ENCODE data around the gene CHAC1. TPM values are rescaled to one million over a fixed set of nuclear protein-coding genes. Genes with fewer than 3 reads are reported as not detected.

Gene CHAC1
- total RNA-seq, 5 donors from 2014 or later (not counting 1 experiment from before 2014, with no cell fraction given), result 0.44 to 7.5 (median 7.2) TPM

DNA sequence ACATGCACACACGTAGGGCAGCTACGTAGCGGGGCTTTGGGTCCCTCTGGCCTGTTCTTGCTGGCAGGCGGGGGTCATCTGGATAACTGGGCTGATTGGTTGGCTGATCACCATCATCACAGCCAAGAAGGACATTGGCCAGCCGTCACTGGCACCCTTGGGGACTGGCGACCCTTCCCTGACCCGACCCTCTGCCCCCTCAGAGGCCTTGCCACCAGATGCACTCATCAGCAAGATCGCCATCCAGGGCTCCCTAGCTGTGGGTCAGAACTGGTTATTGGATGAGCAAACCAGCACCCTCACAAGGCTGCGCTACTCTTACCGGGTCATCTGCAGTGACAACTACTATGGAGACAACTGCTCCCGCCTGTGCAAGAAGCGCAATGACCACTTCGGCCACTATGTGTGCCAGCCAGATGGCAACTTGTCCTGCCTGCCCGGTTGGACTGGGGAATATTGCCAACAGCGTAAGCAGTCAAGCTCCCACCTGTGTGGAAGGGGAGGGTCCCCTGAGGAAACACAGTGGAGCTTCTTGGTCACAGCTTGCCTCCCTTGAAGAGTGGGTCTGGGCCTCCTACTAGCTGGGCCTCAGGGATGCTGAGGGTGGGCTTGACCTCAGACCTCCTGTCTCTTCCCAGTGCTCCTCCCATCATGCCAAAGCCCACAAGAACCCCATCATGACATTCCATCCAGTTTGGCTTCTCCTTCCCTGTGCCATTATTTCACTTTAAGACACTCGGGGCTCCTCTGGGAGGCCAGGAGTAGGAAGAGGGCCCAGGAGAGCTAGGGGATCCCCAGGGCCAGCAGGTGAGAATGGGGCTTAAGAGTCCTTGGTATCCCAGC is 21.8 kb upstream of the CHAC1 start:
- peaks cover 36 to 57% of the 10 kb centered on the region in 2 donors for H3K27me3 Mint-ChIP-seq
- H3K27ac Mint-ChIP-seq, result peak overlapping the region in 1 of 2 donors; percentile 19
- Histone ChIP-seq H3K4me3 (ENCODE audit: control insufficient read depth in 1 of 2, extremely low read depth in 1 of 2, low read length in 1 of 2) (no peak overlapping the region), H3K9me3 (no peaks in the 10 kb centered on the region), H3K4me1 (ENCODE audit: control insufficient read depth in 1 of 2, extremely low read depth in 1 of 2, insufficient read depth in 2 of 2, low read length in 2 of 2) (peaks cover 16 to 56% of the 10 kb centered on the region in 2 experiments), H3K27me3 (replicated peaks in 1 of 2; ENCODE audit: control insufficient read depth in 2 of 2, extremely low read depth in 1 of 2, insufficient read depth in 2 of 2, low read length in 1 of 2) (peaks cover 4 to 66% of the 10 kb centered on the region in 2 experiments), H3K36me3 (ENCODE audit: control insufficient read depth in 2 of 2, extremely low read depth in 1 of 2, insufficient read depth in 1 of 2, low read length in 1 of 2) (no peaks in the 10 kb centered on the region), H3K27ac (ENCODE audit: low read length) (no peak overlapping the region)
- POLR2A ChIA-PET, result no interaction called here
- DNase-seq (no peak), ATAC-seq (replicated peaks in 1 of 4) (no peak)
- H3K4me1 Mint-ChIP-seq, result peaks cover 34 to 43% (median 40%) of the 10 kb centered on the region in 3 donors
- peak overlapping the region; percentile 65 to 89 (median 67) for H3K4me3 Mint-ChIP-seq
- H3K36me3 Mint-ChIP-seq, result no peaks in the 10 kb centered on the region
- 94% methylated on average over 15 of the region's 16 CpGs for WGBS (ENCODE audit: insufficient coverage)
- no peaks in the 10 kb centered on the region for H3K9me3 Mint-ChIP-seq
- CTCF ChIA-PET, result interaction anchor here (0.9 to 1.8 kb wide), 2 partner anchors 24 to 73 kb away, joined by 3 to 6 read pairs; no protein-coding TSS in a partner anchor

DNA sequence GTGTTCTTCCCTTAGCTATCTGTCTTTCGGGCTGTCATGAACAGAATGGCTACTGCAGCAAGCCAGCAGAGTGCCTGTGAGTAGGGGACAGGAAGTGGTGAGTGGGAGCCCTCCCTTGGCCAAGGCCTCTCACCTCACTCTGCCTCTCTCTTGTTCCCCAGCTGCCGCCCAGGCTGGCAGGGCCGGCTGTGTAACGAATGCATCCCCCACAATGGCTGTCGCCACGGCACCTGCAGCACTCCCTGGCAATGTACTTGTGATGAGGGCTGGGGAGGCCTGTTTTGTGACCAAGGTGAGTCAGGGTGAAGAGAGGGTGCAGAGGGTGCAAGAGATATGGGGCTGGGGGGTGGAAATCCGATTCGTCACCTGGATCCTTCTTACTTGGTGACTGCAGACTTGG is 21.1 kb upstream of the CHAC1 start:
- CTCF ChIA-PET, result no interaction called here
- Histone ChIP-seq H3K27me3 (replicated peaks in 1 of 2; ENCODE audit: control insufficient read depth in 2 of 2, extremely low read depth in 1 of 2, insufficient read depth in 2 of 2, low read length in 1 of 2) (peaks cover 3 to 60% of the 10 kb centered on the region in 2 experiments), H3K27ac (ENCODE audit: low read length) (no peak overlapping the region), H3K4me1 (ENCODE audit: control insufficient read depth in 1 of 2, extremely low read depth in 1 of 2, insufficient read depth in 2 of 2, low read length in 2 of 2) (peaks cover 12 to 50% of the 10 kb centered on the region in 2 experiments), H3K9me3 (no peaks in the 10 kb centered on the region), H3K36me3 (ENCODE audit: control insufficient read depth in 2 of 2, extremely low read depth in 1 of 2, insufficient read depth in 1 of 2, low read length in 1 of 2) (no peaks in the 10 kb centered on the region), H3K4me3 (ENCODE audit: control insufficient read depth in 1 of 2, extremely low read depth in 1 of 2, low read length in 1 of 2) (no peak overlapping the region)
- Mint-ChIP-seq H3K9me3 (no peaks in the 10 kb centered on the region), H3K4me3 (peak overlapping the region in 1 of 3 donors; percentile 89), H3K27ac (peak overlapping the region in 1 of 2 donors; percentile 19), H3K27me3 (peaks cover 29 to 51% of the 10 kb centered on the region in 2 donors), H3K4me1 (peaks cover 28 to 37% (median 33%) of the 10 kb centered on the region in 3 donors), H3K36me3 (no peaks in the 10 kb centered on the region)
- no peak for DNase-seq
- POLR2A ChIA-PET, result no interaction called here
- 82% methylated on average over 5 of the region's 8 CpGs for WGBS (ENCODE audit: insufficient coverage)
- no peak for ATAC-seq (replicated peaks in 1 of 4)

DNA sequence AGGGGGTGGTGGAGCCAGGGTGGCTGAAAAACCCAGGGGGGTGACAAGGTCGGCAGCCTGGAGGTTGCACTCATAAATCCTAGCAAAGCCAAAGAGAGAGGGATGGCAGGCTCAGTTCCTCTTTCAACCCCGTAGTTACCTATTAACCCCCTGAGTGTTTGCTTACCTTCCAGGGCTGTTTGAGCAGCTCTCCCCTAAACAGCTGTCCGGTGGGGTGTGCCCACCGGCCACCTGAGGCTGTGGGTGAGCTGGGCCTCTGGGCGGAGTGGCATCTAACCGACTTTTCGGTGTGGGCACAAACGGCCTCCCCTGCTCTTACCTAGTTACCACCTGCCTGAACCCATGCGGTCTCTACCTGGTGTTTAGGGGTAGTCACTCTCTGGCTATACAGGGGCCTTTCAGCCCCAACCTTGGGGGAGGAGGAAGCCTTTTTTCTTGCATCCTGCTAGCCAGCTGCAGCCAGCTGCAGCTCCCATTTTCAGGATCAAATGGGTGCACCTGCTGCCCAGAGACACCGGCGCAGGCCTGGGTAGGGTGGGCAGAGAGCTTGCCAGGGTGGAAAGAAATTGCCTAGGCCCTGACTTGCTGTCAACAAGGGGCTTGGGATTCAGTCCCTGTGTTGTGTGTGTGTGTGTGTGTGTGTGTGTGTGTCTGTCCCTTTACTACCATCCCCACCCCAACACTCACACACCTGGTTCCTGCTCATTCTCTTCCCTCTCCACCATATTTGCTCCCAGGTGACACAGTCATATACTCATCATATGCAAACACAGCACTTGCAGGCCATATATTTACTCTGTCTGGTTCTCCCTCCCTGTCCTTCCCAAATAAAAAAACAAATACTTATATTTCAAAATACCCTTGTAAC is 20.4 kb upstream of the CHAC1 start:
- Mint-ChIP-seq H3K27ac (no peak overlapping the region), H3K36me3 (no peaks in the 10 kb centered on the region), H3K27me3 (peaks cover 26 to 47% of the 10 kb centered on the region in 2 donors), H3K4me1 (peaks cover 25 to 33% (median 30%) of the 10 kb centered on the region in 3 donors), H3K9me3 (no peaks in the 10 kb centered on the region), H3K4me3 (no peak overlapping the region)
- ChIA-PET POLR2A (no interaction called here), CTCF (no interaction called here)
- H3K36me3 ChIP-seq (ENCODE audit: control insufficient read depth in 2 of 2, extremely low read depth in 1 of 2, insufficient read depth in 1 of 2, low read length in 1 of 2), result no peaks in the 10 kb centered on the region
- no peaks in the 10 kb centered on the region for H3K9me3 ChIP-seq
- H3K4me3 ChIP-seq (ENCODE audit: control insufficient read depth in 1 of 2, extremely low read depth in 1 of 2, low read length in 1 of 2), result no peak overlapping the region
- ATAC-seq (replicated peaks in 1 of 4) (no peak), DNase-seq (no peak)
- no peak overlapping the region for H3K27ac ChIP-seq (ENCODE audit: low read length)
- peaks cover 9 to 42% of the 10 kb centered on the region in 2 experiments for H3K4me1 ChIP-seq (ENCODE audit: control insufficient read depth in 1 of 2, extremely low read depth in 1 of 2, insufficient read depth in 2 of 2, low read length in 2 of 2)
- WGBS (ENCODE audit: insufficient coverage), result 100% methylated on average over 2 of the region's 11 CpGs
- H3K27me3 ChIP-seq (replicated peaks in 1 of 2; ENCODE audit: control insufficient read depth in 2 of 2, extremely low read depth in 1 of 2, insufficient read depth in 2 of 2, low read length in 1 of 2), result peaks cover 2 to 52% of the 10 kb centered on the region in 2 experiments

- Mint-ChIP-seq H3K9me3 (no peaks in the 10 kb centered on the region), H3K36me3 (no peaks in the 10 kb centered on the region), H3K27ac (no peak overlapping the region), H3K27me3 (peaks cover 25 to 43% of the 10 kb centered on the region in 2 donors), H3K4me3 (no peak overlapping the region), H3K4me1 (peaks cover 24 to 31% (median 30%) of the 10 kb centered on the region in 3 donors)
- Histone ChIP-seq H3K4me1 (ENCODE audit: control insufficient read depth in 1 of 2, extremely low read depth in 1 of 2, insufficient read depth in 2 of 2, low read length in 2 of 2) (peaks cover 6 to 36% of the 10 kb centered on the region in 2 experiments), H3K27me3 (replicated peaks in 1 of 2; ENCODE audit: control insufficient read depth in 2 of 2, extremely low read depth in 1 of 2, insufficient read depth in 2 of 2, low read length in 1 of 2) (peaks cover 2 to 46% of the 10 kb centered on the region in 2 experiments), H3K36me3 (ENCODE audit: control insufficient read depth in 2 of 2, extremely low read depth in 1 of 2, insufficient read depth in 1 of 2, low read length in 1 of 2) (no peaks in the 10 kb centered on the region), H3K4me3 (ENCODE audit: control insufficient read depth in 1 of 2, extremely low read depth in 1 of 2, low read length in 1 of 2) (no peak overlapping the region), H3K9me3 (no peaks in the 10 kb centered on the region), H3K27ac (ENCODE audit: low read length) (no peak overlapping the region)
- 92% methylated on average over 1 of the region's 3 CpGs for WGBS (ENCODE audit: insufficient coverage)
- DNase-seq, result no peak
- no peak for ATAC-seq (replicated peaks in 1 of 4)
- ChIA-PET CTCF (interaction anchor here in 1 of 2 donors (0.7 kb wide), 1 partner anchor 82 kb away, joined by 3 read pairs; no protein-coding TSS in a partner anchor), POLR2A (no interaction called here)
These were observed 19.8 kb upstream of the CHAC1 start for GRCh38 chr15:40933517-40933902.

GRCh38 chr15:40934457-40934856 is 18.8 kb upstream of the CHAC1 start:
- H3K27ac ChIP-seq (ENCODE audit: low read length), result no peak overlapping the region
- ChIA-PET CTCF (interaction anchor here in 1 of 2 donors (0.7 kb wide), 2 partner anchors 83 to 1120 kb away, joined by 3 read pairs; no protein-coding TSS in a partner anchor), POLR2A (no interaction called here)
- ATAC-seq (replicated peaks in 1 of 4) (no peak), DNase-seq (no peak)
- Mint-ChIP-seq H3K4me3 (no peak overlapping the region), H3K27ac (no peak overlapping the region), H3K4me1 (peaks cover 18 to 30% (median 23%) of the 10 kb centered on the region in 3 donors), H3K27me3 (peaks cover 15 to 36% of the 10 kb centered on the region in 2 donors), H3K36me3 (no peaks in the 10 kb centered on the region), H3K9me3 (no peaks in the 10 kb centered on the region)
- H3K9me3 ChIP-seq, result no peaks in the 10 kb centered on the region
- whole genome bisulfite sequencing (ENCODE audit: insufficient coverage), result 84% methylated on average over 6 of the region's 6 CpGs
- no peaks in the 10 kb centered on the region for H3K36me3 ChIP-seq (ENCODE audit: control insufficient read depth in 2 of 2, extremely low read depth in 1 of 2, insufficient read depth in 1 of 2, low read length in 1 of 2)
- H3K4me1 ChIP-seq (ENCODE audit: control insufficient read depth in 1 of 2, extremely low read depth in 1 of 2, insufficient read depth in 2 of 2, low read length in 2 of 2), result peaks cover 4 to 26% of the 10 kb centered on the region in 2 experiments
- H3K4me3 ChIP-seq (ENCODE audit: control insufficient read depth in 1 of 2, extremely low read depth in 1 of 2, low read length in 1 of 2), result no peak overlapping the region
- peaks cover 2 to 37% of the 10 kb centered on the region in 2 experiments for H3K27me3 ChIP-seq (replicated peaks in 1 of 2; ENCODE audit: control insufficient read depth in 2 of 2, extremely low read depth in 1 of 2, insufficient read depth in 2 of 2, low read length in 1 of 2)

DNA sequence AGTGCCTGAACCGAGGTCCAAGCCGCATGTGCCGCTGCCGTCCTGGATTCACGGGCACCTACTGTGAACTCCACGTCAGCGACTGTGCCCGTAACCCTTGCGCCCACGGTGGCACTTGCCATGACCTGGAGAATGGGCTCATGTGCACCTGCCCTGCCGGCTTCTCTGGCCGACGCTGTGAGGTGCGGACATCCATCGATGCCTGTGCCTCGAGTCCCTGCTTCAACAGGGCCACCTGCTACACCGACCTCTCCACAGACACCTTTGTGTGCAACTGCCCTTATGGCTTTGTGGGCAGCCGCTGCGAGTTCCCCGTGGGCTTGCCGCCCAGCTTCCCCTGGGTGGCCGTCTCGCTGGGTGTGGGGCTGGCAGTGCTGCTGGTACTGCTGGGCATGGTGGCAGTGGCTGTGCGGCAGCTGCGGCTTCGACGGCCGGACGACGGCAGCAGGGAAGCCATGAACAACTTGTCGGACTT is 17.0 kb upstream of the CHAC1 start:
- Histone ChIP-seq H3K36me3 (ENCODE audit: control insufficient read depth in 2 of 2, extremely low read depth in 1 of 2, insufficient read depth in 1 of 2, low read length in 1 of 2) (no peaks in the 10 kb centered on the region), H3K27ac (ENCODE audit: low read length) (no peak overlapping the region), H3K4me1 (ENCODE audit: control insufficient read depth in 1 of 2, extremely low read depth in 1 of 2, insufficient read depth in 2 of 2, low read length in 2 of 2) (peaks cover 2 to 19% of the 10 kb centered on the region in 2 experiments), H3K27me3 (replicated peaks in 1 of 2; ENCODE audit: control insufficient read depth in 2 of 2, extremely low read depth in 1 of 2, insufficient read depth in 2 of 2, low read length in 1 of 2) (peaks cover 0 to 18% of the 10 kb centered on the region in 2 experiments), H3K9me3 (no peaks in the 10 kb centered on the region), H3K4me3 (ENCODE audit: control insufficient read depth in 1 of 2, extremely low read depth in 1 of 2, low read length in 1 of 2) (no peak overlapping the region)
- Mint-ChIP-seq H3K36me3 (no peaks in the 10 kb centered on the region), H3K9me3 (no peaks in the 10 kb centered on the region), H3K4me1 (peaks cover 14 to 25% (median 21%) of the 10 kb centered on the region in 3 donors), H3K27ac (no peak overlapping the region), H3K4me3 (no peak overlapping the region), H3K27me3 (peaks cover 2 to 20% of the 10 kb centered on the region in 2 donors)
- ATAC-seq (replicated peaks in 1 of 4) (no peak), DNase-seq (no peak)
- ChIA-PET CTCF (interaction anchor here in 1 of 2 donors (1.1 kb wide), 1 partner anchor 29 kb away, joined by 3 read pairs; no protein-coding TSS in a partner anchor), POLR2A (no interaction called here)
- WGBS (ENCODE audit: insufficient coverage), result 96% methylated on average over 29 of the region's 31 CpGs

Measured in T-cell (primary cell).